ENCODE results near the gene NFYC. TPM values are rescaled to one million over a fixed set of nuclear protein-coding genes. Genes with fewer than 3 reads are reported as not detected.
"Not testable (repeated sequence)": the region's sequence is repeated elsewhere in the genome, so short reads cannot be mapped to it uniquely, and the experiment has no call there.

Gene NFYC
- total RNA-seq, 1 experiment from 2014 or later, result 45.8 TPM

DNA sequence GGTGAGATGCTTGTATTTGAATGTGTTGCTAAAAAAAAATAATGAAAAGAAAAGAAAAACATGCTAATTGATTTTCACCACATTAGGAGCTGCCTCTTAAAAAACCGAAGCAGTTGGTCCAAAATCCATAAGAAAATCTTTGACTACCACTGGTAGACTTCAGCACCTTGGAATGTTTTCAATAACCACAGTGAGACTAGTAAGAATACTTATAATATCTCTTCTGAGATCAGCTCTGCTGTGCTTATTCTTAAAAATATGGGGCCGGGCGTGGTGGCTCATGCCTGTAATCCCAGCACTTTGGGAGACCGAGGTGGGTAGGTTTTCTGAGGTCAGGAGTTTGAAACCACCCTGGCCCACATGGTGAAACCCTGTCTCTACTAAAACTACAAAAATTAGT lies 15.1 kb downstream of the NFYC start:
- no peak for DNase-seq (ENCODE audit: low spot score)

- peak; percentile 76 for DNase-seq (ENCODE audit: low spot score)
Observed at GRCh38 chr1:40708750-40709099, 17.2 kb downstream of the NFYC start.

DNA sequence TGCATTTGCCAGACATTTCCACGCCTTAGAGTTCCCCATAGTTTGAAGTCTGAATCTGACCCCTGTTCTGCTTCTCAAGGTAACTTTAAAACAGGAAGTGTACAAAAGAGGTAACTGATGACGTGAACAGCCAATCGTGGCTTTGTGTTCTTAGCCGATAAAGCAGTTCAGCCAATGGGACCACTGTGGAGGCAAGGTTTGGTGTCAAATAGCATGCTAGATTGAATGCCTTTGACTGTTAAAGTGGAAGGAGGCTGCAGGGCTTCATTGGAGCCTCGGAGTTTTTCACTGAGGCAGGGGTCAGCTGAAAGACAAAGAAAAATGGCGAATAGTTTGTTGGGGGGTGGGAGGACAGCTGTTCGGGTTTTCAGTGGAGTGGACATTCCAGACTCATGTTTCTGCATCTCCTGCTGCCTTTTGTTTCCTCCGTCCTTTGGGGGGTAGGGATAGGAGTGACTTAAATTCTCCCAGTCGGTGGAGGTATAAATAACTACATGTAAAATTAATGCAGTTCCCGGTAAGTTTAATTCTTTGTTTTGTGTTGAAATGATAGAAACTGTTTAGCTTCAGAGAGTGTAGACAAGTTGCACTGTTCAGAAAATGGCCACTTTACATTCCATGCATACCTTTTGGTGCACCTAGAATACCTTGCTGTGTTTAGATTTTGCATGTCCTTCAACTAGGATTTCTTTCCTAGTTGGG lies 17.7 kb downstream of the NFYC start:
- DNase-seq (ENCODE audit: low spot score), result peak; percentile 98

- DNase-seq (ENCODE audit: low spot score), result no peak
Observed at GRCh38 chr1:40709802-40710278, 18.3 kb downstream of the NFYC start.

DNA sequence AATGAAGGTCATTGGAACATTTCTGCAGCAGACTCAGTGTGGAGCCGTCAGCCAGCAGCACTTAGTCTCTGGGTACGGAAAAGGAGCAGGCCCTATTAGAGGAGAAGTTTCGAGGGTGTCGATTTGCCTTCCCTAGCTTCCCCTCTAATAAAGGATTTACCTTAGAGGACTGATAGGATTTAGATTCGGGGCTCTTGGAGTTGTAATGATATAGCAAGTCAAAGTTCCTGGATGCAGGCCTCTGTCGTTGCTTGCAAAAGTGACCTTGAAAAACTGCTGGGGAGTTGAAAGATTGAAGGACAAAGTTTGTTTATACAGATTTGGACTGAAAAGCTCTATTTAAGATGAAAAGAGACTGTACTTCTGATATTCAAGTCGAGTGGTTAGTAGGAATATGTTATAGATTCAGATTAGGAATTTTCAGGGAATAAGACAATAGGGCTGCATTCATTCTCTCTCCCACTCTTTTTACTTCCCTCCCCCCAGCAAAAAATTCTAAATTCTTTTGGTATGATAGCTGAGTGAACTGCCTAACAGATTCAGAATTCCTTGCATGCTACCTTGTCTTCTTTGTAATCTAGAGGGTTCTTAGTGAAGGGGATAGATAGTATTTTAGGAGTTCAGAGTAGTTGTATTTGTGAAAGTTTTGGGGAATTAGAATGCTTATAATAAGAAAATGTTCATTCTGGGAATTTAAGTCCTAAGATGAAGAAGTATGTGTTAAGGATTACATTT lies 19.2 kb downstream of the NFYC start:
- DNase-seq (ENCODE audit: low spot score), result no peak

- peak; percentile 72 for DNase-seq (ENCODE audit: low spot score)
Observed at GRCh38 chr1:40711465-40712404, 20.2 kb downstream of the NFYC start.

DNA sequence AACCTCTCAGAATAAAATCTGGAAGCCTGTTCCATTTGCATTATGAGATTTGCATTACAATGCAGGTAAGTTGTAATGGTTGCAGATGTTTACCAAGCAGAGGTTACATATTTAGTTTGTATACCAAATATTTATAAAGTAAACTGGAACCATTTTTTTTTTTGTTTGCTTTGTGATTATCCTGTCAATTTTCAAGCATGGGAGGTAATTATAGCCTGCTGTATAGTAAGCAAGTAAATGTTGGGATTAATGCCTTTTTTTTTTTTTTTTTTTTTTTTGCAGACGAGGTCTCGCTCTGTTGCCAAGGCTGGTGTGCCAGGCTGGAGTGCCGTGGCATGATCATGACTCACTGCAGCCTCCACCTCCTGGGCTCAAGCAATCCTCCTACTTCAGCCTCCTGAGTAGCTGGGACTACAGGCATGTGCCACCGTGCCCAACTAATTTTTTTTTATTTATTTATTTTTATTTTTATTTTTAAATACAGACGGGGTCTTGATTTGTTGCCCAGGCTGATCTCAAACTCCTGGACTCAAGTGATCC lies 21.0 kb downstream of the NFYC start:
- no peak for DNase-seq (ENCODE audit: low spot score)

GRCh38 chr1:40712997-40713396 lies 21.5 kb downstream of the NFYC start:
- DNase-seq (ENCODE audit: low spot score), result no peak

DNA sequence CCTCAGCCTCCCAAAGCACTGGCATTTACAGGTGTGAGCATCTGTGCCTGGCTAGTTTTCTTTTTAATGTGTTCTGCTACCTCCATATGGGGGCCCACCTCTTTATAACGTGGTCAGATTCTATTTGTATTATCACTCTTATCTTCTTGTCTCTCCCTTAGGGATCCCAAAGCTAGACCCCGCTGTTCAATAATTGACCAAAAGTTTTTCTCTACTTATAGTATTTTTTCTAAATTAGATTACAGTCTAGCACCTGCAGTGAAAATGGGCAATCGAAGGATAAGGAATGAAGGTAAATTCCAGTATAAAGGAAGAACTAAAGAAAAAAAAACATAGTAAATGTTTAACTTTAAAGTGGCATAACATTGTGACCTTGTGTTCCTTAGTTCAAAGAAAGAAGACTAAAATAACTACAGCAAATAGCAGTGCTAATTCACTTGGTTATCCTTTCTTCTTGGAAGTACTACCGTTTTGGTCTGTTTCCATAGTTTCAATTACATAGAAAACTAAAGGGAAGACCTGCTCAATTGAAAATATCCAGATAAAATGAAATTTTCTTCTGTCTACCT lies 24.1 kb downstream of the NFYC start:
- DNase-seq (ENCODE audit: low spot score), result no peak

- no peak for DNase-seq (ENCODE audit: low spot score)
Observed at GRCh38 chr1:40717065-40717464, 25.6 kb downstream of the NFYC start.

DNA sequence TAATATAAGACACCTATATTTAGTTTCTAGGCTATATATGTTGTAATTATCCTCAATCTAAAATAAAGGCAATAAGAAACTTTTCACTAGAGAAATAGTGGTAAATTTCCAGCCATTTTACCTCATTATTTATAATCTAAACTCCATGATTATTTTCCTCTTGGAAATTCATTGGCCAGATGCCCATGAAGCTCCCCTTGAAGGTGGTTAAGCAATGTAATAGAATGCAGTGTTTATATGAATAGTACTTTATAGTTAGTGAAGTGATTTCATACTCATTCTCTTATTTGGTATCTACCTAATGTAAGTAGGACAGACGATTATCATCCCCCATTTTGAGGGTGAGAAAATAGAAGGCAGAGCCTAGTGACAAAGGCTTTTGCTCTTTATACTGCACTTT lies 26.5 kb downstream of the NFYC start:
- DNase-seq (ENCODE audit: low spot score), result no peak

DNA sequence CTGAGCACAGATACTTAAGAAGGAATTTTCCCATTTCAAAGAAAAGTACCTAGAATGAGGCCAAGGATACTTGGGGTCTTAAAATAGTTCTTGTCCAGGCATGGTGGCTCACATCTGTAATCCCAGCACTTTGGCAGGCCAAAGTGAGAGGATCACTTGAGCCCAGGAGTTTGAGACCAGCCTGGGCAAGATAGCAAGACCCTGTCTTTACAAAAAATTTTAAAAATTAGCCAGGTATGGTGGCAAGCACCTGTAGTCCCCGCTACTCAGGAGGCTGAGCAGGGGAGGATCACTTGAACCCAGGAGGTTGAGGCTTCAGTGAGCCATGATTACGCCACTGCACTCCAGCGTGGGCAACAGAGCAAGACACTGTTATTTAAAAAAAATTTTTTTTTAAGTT lies 29.0 kb downstream of the NFYC start:
- DNase-seq (ENCODE audit: low spot score), result no peak

DNA sequence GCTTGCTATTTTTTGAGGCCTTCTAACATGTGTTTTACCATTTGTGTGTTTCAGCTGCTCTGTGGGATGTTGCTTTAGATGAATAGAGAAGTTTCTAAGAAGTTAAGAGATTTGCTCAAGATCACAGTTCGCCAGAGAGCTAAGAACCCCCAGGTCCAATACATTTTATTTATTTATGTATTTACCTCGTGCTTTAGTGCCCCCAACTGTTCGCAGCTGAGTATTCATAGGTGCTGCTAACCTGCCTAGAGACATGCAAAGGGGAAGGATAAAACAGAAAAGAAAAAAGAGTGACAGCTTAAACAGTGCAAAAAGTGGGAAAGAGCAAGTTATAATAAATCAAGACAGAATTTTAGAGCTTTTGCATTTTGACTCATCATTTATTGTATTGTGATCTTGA lies 31.1 kb downstream of the NFYC start:
- no peak for DNase-seq (ENCODE audit: low spot score)

GRCh38 chr1:40723196-40723955 lies 31.9 kb downstream of the NFYC start:
- DNase-seq (ENCODE audit: low spot score), result no peak

GRCh38 chr1:40727662-40728061 lies 36.2 kb downstream of the NFYC start:
- not testable (repeated sequence) for DNase-seq (ENCODE audit: low spot score)

GRCh38 chr1:40729316-40729862 lies 37.9 kb downstream of the NFYC start:
- DNase-seq (ENCODE audit: low spot score), result not testable (repeated sequence)

- DNase-seq (ENCODE audit: low spot score), result no peak
Observed at GRCh38 chr1:40732756-40733301, 41.3 kb downstream of the NFYC start.

DNA sequence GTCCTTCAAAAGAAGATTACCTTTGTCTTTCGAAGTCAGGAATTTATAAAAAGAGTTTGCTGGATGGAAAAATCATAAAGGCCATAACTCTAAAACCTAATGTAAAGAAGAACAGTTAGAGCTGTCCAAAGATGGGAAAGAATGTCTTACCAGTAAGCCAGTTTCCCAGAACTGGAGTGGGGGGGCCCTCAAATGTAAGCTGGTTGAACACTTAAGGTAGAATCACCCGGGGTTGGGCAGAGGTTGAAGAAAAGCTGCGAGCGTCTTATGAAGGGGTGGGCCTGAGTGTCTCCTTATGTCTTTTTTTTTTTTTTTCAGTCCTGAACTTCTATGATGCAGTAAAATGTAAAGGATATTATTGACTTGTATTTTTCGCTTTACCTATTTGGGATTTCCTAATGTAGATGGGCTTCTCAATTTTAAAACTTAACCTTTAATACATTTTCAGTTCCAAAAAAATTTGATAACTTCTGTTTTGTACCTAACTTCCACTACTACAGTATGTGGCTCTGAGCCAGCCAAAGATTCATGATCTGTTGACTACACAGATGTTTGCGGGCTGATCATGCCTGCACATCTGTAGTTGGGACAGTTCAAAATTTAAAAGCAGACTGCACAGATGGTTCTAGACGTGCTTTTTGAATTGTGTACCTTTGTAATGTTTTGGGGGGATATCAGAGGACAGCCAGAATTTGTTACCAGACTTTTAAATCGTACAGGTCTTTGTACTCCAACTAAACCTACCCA lies 43.6 kb downstream of the NFYC start:
- no peak for DNase-seq (ENCODE audit: low spot score)

DNA sequence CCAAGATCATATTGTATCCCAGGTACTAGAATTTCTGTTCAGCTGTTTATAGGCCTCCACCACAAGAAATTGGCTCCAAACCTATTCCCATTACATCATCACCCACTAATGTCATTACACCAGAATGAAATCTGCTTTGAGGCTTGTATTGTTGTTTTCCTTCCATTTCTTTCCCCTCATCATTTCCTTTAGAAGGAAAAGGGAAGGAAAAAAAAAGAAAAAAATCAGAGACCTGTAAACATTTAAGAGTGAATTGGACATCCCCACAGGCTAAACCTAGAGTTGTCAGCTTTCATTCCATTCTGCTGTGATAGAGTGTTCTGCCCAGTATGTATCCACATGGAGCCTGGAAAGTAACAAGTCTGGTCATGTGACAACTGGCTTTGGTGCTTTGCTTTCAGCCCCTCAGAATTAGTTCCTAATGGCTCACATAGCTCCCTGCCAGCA lies 44.6 kb downstream of the NFYC start:
- peak; percentile 79 for DNase-seq (ENCODE audit: low spot score)

Measured in H4 (cell line).